H9 (cell line): ENCODE results near the gene OXTR. TPM values are rescaled to one million over a fixed set of nuclear protein-coding genes. Genes with fewer than 3 reads are reported as not detected.

Source experiments
- DNase-seq: peaks from one replicate; pipeline ENCODE4 v3.0.0-alpha.2; 2017
- H2AFZ ChIP-seq: one replicate; pipeline ENCODE4 v1.6.1; 2013; ENCODE audit warnings: mild to moderate bottlenecking, low read length, control low read depth, moderate library complexity
- H2AK5ac ChIP-seq: 2 replicates; pipeline ENCODE4 v1.6.1; 2013; ENCODE audit warnings: low read length, control low read depth, mixed read lengths; ENCODE audit not compliant: insufficient read length
- H2BK120ac ChIP-seq: one replicate; pipeline ENCODE4 v1.6.1; 2013; ENCODE audit warnings: low read depth, mild to moderate bottlenecking, low read length, control low read depth, inconsistent platforms; ENCODE audit not compliant: poor library complexity, severe bottlenecking
- H2BK12ac ChIP-seq: 2 replicates; pipeline ENCODE4 v1.6.1; 2013; ENCODE audit warnings: low read length, control low read depth, mixed read lengths, low read depth; ENCODE audit not compliant: insufficient read length
- H2BK15ac ChIP-seq: 2 replicates; pipeline ENCODE4 v1.6.1; 2013; ENCODE audit warnings: low read depth, low read length, control low read depth
- H2BK20ac ChIP-seq: one replicate; pipeline ENCODE4 v1.6.1; 2013; ENCODE audit warnings: low read depth, mild to moderate bottlenecking, low read length, control low read depth, inconsistent platforms; ENCODE audit not compliant: poor library complexity, severe bottlenecking
- H2BK5ac ChIP-seq: 2 replicates; pipeline ENCODE4 v1.6.1; 2013; ENCODE audit warnings: low read length, control low read depth, mixed read lengths; ENCODE audit not compliant: insufficient read length
- H3K14ac ChIP-seq: 2 replicates; pipeline ENCODE4 v1.6.1; 2013; ENCODE audit warnings: low read length, control low read depth; ENCODE audit not compliant: insufficient read depth
- H3K18ac ChIP-seq: 2 replicates; pipeline ENCODE4 v1.6.1; 2013; ENCODE audit warnings: low read depth, mild to moderate bottlenecking, mixed read lengths, low read length, control low read depth; ENCODE audit not compliant: insufficient read length
- H3K23ac ChIP-seq: 2 replicates; pipeline ENCODE4 v1.6.1; 2013; ENCODE audit warnings: low read length, control low read depth, mixed read lengths, low read depth; ENCODE audit not compliant: insufficient read length
- H3K23me2 ChIP-seq: 2 replicates; pipeline ENCODE4 v1.6.1; 2013; ENCODE audit warnings: low read depth, mild to moderate bottlenecking, mixed read lengths, low read length, control low read depth; ENCODE audit not compliant: insufficient read length, poor library complexity, severe bottlenecking
- H3K27ac ChIP-seq: 2 replicates; pipeline ENCODE4 v1.5.1; 2013; ENCODE audit warnings: low read length, control low read depth, mixed read lengths, low read depth; ENCODE audit not compliant: insufficient read length
- H3K27me3 ChIP-seq: 2 replicates; pipeline ENCODE4 v1.6.1; 2013; ENCODE audit warnings: low read length, control low read depth, inconsistent platforms; ENCODE audit not compliant: insufficient read depth
- H3K4ac ChIP-seq: 2 replicates; pipeline ENCODE4 v1.6.1; 2013; ENCODE audit warnings: low read depth, mild to moderate bottlenecking, control low read depth, inconsistent platforms, low read length, moderate library complexity
- H3K4me1 ChIP-seq: 2 replicates; pipeline ENCODE4 v1.6.1; 2013; ENCODE audit warnings: low read length, control low read depth, inconsistent platforms; ENCODE audit not compliant: insufficient read depth
- H3K4me2 ChIP-seq: 2 replicates; pipeline ENCODE4 v1.6.1; 2013; ENCODE audit warnings: low read length, control low read depth, mixed read lengths; ENCODE audit not compliant: insufficient read length, insufficient read depth
- H3K56ac ChIP-seq: 2 replicates; pipeline ENCODE4 v1.6.1; 2013; ENCODE audit warnings: low read depth, mild to moderate bottlenecking, mixed read lengths, low read length, control low read depth; ENCODE audit not compliant: insufficient read length
- H3K79me1 ChIP-seq: 2 replicates; pipeline ENCODE4 v1.6.1; 2013; ENCODE audit warnings: low read depth, mild to moderate bottlenecking, moderate library complexity, low read length, control low read depth, inconsistent platforms; ENCODE audit not compliant: insufficient read depth, poor library complexity, severe bottlenecking
- H3K79me2 ChIP-seq: 2 replicates; pipeline ENCODE4 v1.6.1; 2013; ENCODE audit warnings: low read length, control low read depth, inconsistent platforms; ENCODE audit not compliant: insufficient read depth
- H3K9ac ChIP-seq: 2 replicates; pipeline ENCODE4 v1.6.1; 2013; ENCODE audit warnings: low read length, control low read depth, mixed read lengths; ENCODE audit not compliant: insufficient read length; ENCODE audit errors: extremely low read depth
- H3K9me3 ChIP-seq: one replicate; pipeline ENCODE4 v1.6.1; 2013; ENCODE audit warnings: low read depth, low read length, inconsistent platforms; ENCODE audit not compliant: control insufficient read depth
- H3T11ph ChIP-seq: one replicate; pipeline ENCODE4 v1.6.1; 2013; ENCODE audit warnings: mild to moderate bottlenecking, low read length, control low read depth, inconsistent platforms
- H4K20me1 ChIP-seq: one replicate; pipeline ENCODE4 v1.6.1; 2013; ENCODE audit not compliant: control insufficient read depth, insufficient read length, insufficient read depth
- H4K5ac ChIP-seq: 2 replicates; pipeline ENCODE4 v1.6.1; 2013; ENCODE audit warnings: low read depth, mild to moderate bottlenecking, mixed read lengths, low read length, control low read depth; ENCODE audit not compliant: insufficient read length
- H4K8ac ChIP-seq: replicated peaks from 2 replicates; pipeline ENCODE4 v1.6.1; 2013; ENCODE audit warnings: low read length, control low read depth, mixed read lengths, low read depth; ENCODE audit not compliant: insufficient read length
- H4K91ac ChIP-seq: 2 replicates; pipeline ENCODE4 v1.6.1; 2013; ENCODE audit warnings: low read depth, mild to moderate bottlenecking, moderate library complexity, mixed read lengths, low read length, control low read depth; ENCODE audit not compliant: insufficient read length
- H3K27ac Mint-ChIP-seq, 3 experiments: 2 replicates in 2 of 3; 3 replicates in 1 of 3; pipeline ENCODE4 v1.8.0; 2020 to 2021; ENCODE audit warnings: mixed read lengths in 3 of 3, mild to moderate bottlenecking in 1 of 3, moderate library complexity in 1 of 3
- H3K27me3 Mint-ChIP-seq: 2 replicates; pipeline ENCODE4 v1.8.0; 2021; ENCODE audit warnings: low read depth, mild to moderate bottlenecking, moderate library complexity, mixed read lengths
- H3K36me3 Mint-ChIP-seq, 3 experiments: 2 replicates in 2 of 3; 3 replicates in 1 of 3; pipeline ENCODE4 v1.8.0; 2020 to 2021; ENCODE audit warnings: low read depth in 3 of 3, mixed read lengths in 3 of 3; ENCODE audit not compliant: insufficient read depth in 1 of 3
- H3K4me1 Mint-ChIP-seq, 2 experiments: 2 replicates each; pipeline ENCODE4 v1.8.0; 2020; ENCODE audit warnings: mixed read lengths in 2 of 2
- H3K4me3 Mint-ChIP-seq, 2 experiments: 2 replicates in 1 of 2; 3 replicates in 1 of 2; pipeline ENCODE4 v1.8.0; 2020 to 2021; ENCODE audit warnings: mild to moderate bottlenecking in 2 of 2, mixed read lengths in 2 of 2, moderate library complexity in 1 of 2
- H3K9me3 Mint-ChIP-seq, 2 experiments: 2 replicates in 1 of 2; 3 replicates in 1 of 2; pipeline ENCODE4 v1.8.0; 2020; ENCODE audit warnings: mild to moderate bottlenecking in 2 of 2, mixed read lengths in 2 of 2, moderate library complexity in 1 of 2
- CTCF ChIP-seq: fragments of 200-600 bp; sonication (generic); conservative IDR thresholded peaks from 3 replicates; pipeline ENCODE4 v1.8.0; 2021; ENCODE audit warnings: antibody characterized with exemption, mild to moderate bottlenecking
- WGBS: extraction: QIAGEN DNeasy Blood & Tissue Kit; methylation state at CpG from one replicate; pipeline ENCODE4 v1.1.7; 2013; ENCODE audit warnings: missing lambda C conversion rate, low lambda C conversion rate, mixed read lengths; ENCODE audit not compliant: insufficient read length; ENCODE audit errors: extremely low coverage; 5-methylcytosine and 5-hydroxymethylcytosine counted together
- total RNA-seq: library from RNA; stranded (reverse); gene quantifications from 2 replicates; pipeline ENCODE4 v1.2.1, GENCODE V29; 2021

Gene OXTR
- total RNA-seq, 1 experiment from 2014 or later = 1.7 TPM

- Mint-ChIP-seq H3K27me3 (peaks cover 70% of the 10 kb centered on the region), H3K36me3 (no peaks in the 10 kb centered on the region; a peak in 1 of 7 replicates), H3K9me3 (no peaks in the 10 kb centered on the region), H3K27ac (peak overlapping the region in 1 of 3 experiments; percentile 25; a peak in 1 of 7 replicates), H3K4me1 (peaks cover 3% of the 10 kb centered on the region in 2 experiments; a peak in 2 of 4 replicates), H3K4me3 (no peak overlapping the region)
- H3K9me3 ChIP-seq = no peaks in the 10 kb centered on the region
- no peak overlapping the region for H3K18ac ChIP-seq
- no peak overlapping the region for H2BK5ac ChIP-seq
- no peak overlapping the region for H2BK20ac ChIP-seq
- H4K91ac ChIP-seq = no peak overlapping the region
- no CpG with 5 or more reads among the region's 11 CpGs for WGBS
- DNase-seq = peak; percentile 14
- H3K79me2 ChIP-seq = no peaks in the 10 kb centered on the region
- no peak overlapping the region for H3K27ac ChIP-seq
- H2BK12ac ChIP-seq = no peak overlapping the region
- TF ChIP-seq CTCF = no peak
- no peak overlapping the region for H2BK15ac ChIP-seq
- no peaks in the 10 kb centered on the region for H4K20me1 ChIP-seq
- no peaks in the 10 kb centered on the region for H3K23me2 ChIP-seq
- H3K56ac ChIP-seq = no peak overlapping the region
- peaks cover 5% of the 10 kb centered on the region; the same call in 1 of the 2 replicates for H3K27me3 ChIP-seq
- H3K4me2 ChIP-seq = no peak overlapping the region
- no peak overlapping the region for H3K4ac ChIP-seq
- no peaks in the 10 kb centered on the region for H3K4me1 ChIP-seq
- no peak overlapping the region for H2AK5ac ChIP-seq
- no peak overlapping the region for H3T11ph ChIP-seq
- no peak overlapping the region for H4K5ac ChIP-seq
- no peaks in the 10 kb centered on the region for H3K79me1 ChIP-seq
- no peak overlapping the region for H3K9ac ChIP-seq
- H4K8ac ChIP-seq = no peak overlapping the region
- H2AFZ ChIP-seq = no peak overlapping the region
- no peak overlapping the region for H3K23ac ChIP-seq
- no peak overlapping the region for H3K14ac ChIP-seq
- H2BK120ac ChIP-seq = no peak overlapping the region
Observed at GRCh38 chr3:8762607-8763377, 6.6 kb downstream of the OXTR start.
